Subcutaneous adipose tissue (tissue), 4 donors: ENCODE measurements around the gene LETM1. TPM values are rescaled to one million over a fixed set of nuclear protein-coding genes. Genes with fewer than 3 reads are reported as not detected.

ENCODE experiments used
- CTCF ChIP-seq: fragments of 450-650 bp; IDR thresholded peaks from one replicate; pipeline ENCODE4 v1.5.1; 2016; ENCODE audit warnings: low read depth, mild to moderate bottlenecking, control low read depth, antibody characterized with exemption, moderate library complexity
- total RNA-seq, 4 donors: library from RNA; depleted of rRNA; stranded (reverse); fragments of >200 nt; gene quantifications; one replicate each; pipeline ENCODE4 v1.1.0, GENCODE V29; 2016

Gene LETM1
- total RNA-seq, 4 donors from 2014 or later, result 26.9 to 88.9 (median 30.0) TPM

GRCh38 chr4:1899149-1900086 lies 43.5 kb upstream of the LETM1 start:
- TF ChIP-seq CTCF, result no peak

DNA sequence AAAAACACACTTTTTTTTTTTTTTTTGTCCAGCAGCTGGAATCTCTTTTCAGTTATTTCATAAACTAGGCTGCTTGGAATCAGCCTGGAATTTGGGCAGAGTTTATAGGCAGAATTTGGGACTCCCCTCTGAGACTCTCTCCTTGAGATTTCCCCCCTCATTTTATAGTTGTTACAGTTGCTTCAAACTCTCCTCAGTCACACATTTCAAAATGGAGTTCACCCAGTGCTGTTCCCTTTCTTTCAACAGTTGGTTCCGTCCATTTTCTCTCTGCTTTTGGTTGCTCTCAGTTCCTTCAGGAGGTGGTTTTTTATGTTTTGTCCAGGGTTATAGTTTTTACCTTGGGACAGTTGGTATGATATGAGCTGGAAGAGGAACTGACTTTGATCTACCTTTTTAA lies 42.7 kb upstream of the LETM1 start:
- TF ChIP-seq CTCF, result no peak

GRCh38 chr4:1898007-1898406 lies 42.1 kb upstream of the LETM1 start:
- no peak for TF ChIP-seq CTCF

DNA sequence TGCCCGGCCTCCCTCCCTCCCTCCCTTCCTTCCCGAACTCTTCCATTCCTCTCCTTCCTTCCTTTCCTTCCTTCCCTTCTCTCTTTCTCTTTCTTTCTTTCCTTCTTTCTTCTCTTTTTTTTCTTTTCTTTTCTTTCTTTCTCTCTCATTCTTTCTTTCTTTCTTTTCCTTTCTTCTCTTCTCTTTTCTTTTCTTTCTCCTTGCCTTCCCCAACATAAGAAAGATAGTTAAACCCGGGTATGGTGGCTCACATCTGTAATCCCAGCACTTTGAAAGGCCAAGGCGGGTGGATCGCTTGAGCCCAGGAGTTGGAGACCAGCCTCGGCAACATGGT lies 40.7 kb upstream of the LETM1 start:
- TF ChIP-seq CTCF, result no peak

DNA sequence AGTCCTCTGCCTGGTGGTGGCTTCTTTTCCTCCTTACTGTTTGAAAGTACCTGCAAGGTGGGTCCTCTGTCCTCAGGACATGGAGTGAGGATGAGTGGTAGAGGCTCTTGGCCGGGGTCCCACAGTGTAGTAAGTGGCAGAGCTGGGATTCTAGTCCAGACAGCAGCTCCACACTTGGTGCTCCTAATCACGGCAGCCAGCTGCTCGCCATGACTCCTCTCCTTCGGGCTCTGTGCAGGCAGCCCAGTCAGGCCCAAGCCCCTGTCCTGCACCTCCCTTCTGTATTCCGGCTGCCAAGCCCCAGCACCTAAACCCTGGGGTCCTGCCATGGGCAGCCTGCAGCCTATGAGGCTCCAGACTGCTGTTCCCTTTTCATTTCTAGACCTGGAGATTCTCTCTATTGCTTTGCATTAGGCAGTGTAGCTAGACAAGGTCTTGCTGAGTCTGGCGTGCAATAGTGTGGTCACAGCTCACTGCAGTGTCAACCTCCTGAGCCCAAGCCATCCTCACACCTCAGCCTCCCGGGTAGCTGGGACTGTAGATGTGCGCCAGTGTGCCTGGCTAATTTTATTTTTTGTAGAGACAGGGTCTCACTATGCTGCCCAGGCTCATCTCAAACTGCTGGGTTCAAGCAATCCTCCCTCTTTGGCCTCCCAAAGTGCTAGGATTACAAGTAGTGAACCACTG lies 40.2 kb upstream of the LETM1 start:
- no peak for TF ChIP-seq CTCF

GRCh38 chr4:1890979-1891570 lies 35.1 kb upstream of the LETM1 start:
- TF ChIP-seq CTCF, result no peak

GRCh38 chr4:1887052-1887451 lies 31.1 kb upstream of the LETM1 start:
- no peak for TF ChIP-seq CTCF
